OCI-LY1 (cell line): ENCODE data around the gene USP3.

Experiments used
- H2AFZ ChIP-seq: fragments of 200-600 bp; sonication (generic), shearing (Covaris generic); 2 replicates; pipeline ENCODE4 v1.6.0; 2014; ENCODE audit warnings: antibody characterized with exemption, mild to moderate bottlenecking, low read length
- H3F3A ChIP-seq: fragments of 200-600 bp; sonication (generic), shearing (Covaris generic); 2 replicates; pipeline ENCODE4 v1.6.0; 2014; ENCODE audit warnings: mild to moderate bottlenecking, antibody characterized with exemption, low read length, moderate library complexity; ENCODE audit not compliant: insufficient read depth
- H3K27ac ChIP-seq: fragments of 200-600 bp; sonication (generic); 2 replicates; pipeline ENCODE4 v1.5.1; 2014; ENCODE audit warnings: low read length, mixed run types, mild to moderate bottlenecking, low read depth; ENCODE audit not compliant: poor library complexity, severe bottlenecking
- H3K27me3 ChIP-seq: fragments of 200-600 bp; sonication (generic); 2 replicates; pipeline ENCODE4 v1.6.0; 2014; ENCODE audit warnings: antibody characterized with exemption, mild to moderate bottlenecking, low read length, moderate library complexity; ENCODE audit not compliant: insufficient read depth
- H3K36me3 ChIP-seq: fragments of 200-600 bp; sonication (generic); 2 replicates; pipeline ENCODE4 v1.6.1; 2014; ENCODE audit warnings: mild to moderate bottlenecking, antibody characterized with exemption, low read length, moderate library complexity, mixed read lengths; ENCODE audit not compliant: insufficient read depth
- H3K4me1 ChIP-seq: fragments of 200-600 bp; sonication (generic); 2 replicates; pipeline ENCODE4 v1.5.1; 2014; ENCODE audit warnings: mild to moderate bottlenecking, low read length, moderate library complexity; ENCODE audit not compliant: insufficient read depth, severe bottlenecking
- H3K4me2 ChIP-seq: fragments of 200-600 bp; sonication (generic), shearing (Covaris generic); 2 replicates; pipeline ENCODE4 v1.6.1; 2014; ENCODE audit warnings: low read length
- H3K4me3 ChIP-seq: fragments of 200-600 bp; sonication (generic); 2 replicates; pipeline ENCODE4 v1.5.1; 2014; ENCODE audit warnings: low read length, low read depth, mild to moderate bottlenecking, mixed read lengths; ENCODE audit not compliant: poor library complexity, severe bottlenecking
- H3K79me2 ChIP-seq: fragments of 200-600 bp; shearing (Covaris generic); 2 replicates; pipeline ENCODE4 v1.6.1; 2016; ENCODE audit warnings: mixed run types, low read length, mixed read lengths; ENCODE audit not compliant: insufficient read depth
- H3K9ac ChIP-seq: fragments of 200-600 bp; sonication (generic), shearing (Covaris generic); 2 replicates; pipeline ENCODE4 v1.6.1; 2014; ENCODE audit warnings: mild to moderate bottlenecking, low read length, mixed read lengths
- H3K9me2 ChIP-seq: fragments of 200-600 bp; sonication (generic), shearing (Covaris generic); 2 replicates; pipeline ENCODE4 v1.6.1; 2014; ENCODE audit warnings: low read depth, mild to moderate bottlenecking, low read length, mixed read lengths
- H3K9me3 ChIP-seq: fragments of 200-600 bp; shearing (Covaris generic); 2 replicates; pipeline ENCODE4 v1.6.1; 2014; ENCODE audit warnings: low read length, mixed read lengths
- H4K20me1 ChIP-seq: fragments of 200-600 bp; sonication (generic), shearing (Covaris generic); 2 replicates; pipeline ENCODE4 v1.6.0; 2016; ENCODE audit warnings: mild to moderate bottlenecking, low read length; ENCODE audit not compliant: insufficient read depth
- CTCF ChIP-seq: fragments of 200-600 bp; sonication (generic), shearing (Covaris generic); IDR thresholded peaks from 2 replicates; pipeline ENCODE4 v1.5.1; 2017; ENCODE audit warnings: mild to moderate bottlenecking, antibody characterized with exemption, low read length, moderate library complexity, mixed read lengths
- EZH2 ChIP-seq: fragments of 200-600 bp; sonication (generic), shearing (Covaris generic); IDR thresholded peaks from 2 replicates; pipeline ENCODE4 v1.8.0; 2017; ENCODE audit warnings: borderline replicate concordance, mixed run types, mild to moderate bottlenecking, antibody characterized with exemption, low read length, moderate library complexity, mixed read lengths

Gene USP3

GRCh38 chr15:63504979-63505841 is 817 bp downstream of the USP3 start:
- Histone ChIP-seq H3K36me3 (no peaks in the 10 kb centered on the region), H3K4me2 (peak overlapping the region; percentile 95), H3K4me3 (peak overlapping the region; percentile 89), H3K79me2 (peaks cover 51% of the 10 kb centered on the region), H3K9ac (peak overlapping the region; percentile 90), H4K20me1 (no peaks in the 10 kb centered on the region), H3K4me1 (peaks cover 84% of the 10 kb centered on the region), H3K27me3 (no peaks in the 10 kb centered on the region), H2AFZ (no peak overlapping the region), H3K27ac (peak overlapping the region; percentile 83), H3F3A (no peaks in the 10 kb centered on the region), H3K9me3 (no peaks in the 10 kb centered on the region), H3K9me2 (no peaks in the 10 kb centered on the region)
- peak; percentile 22 for TF ChIP-seq CTCF
- no peak for TF ChIP-seq EZH2

GRCh38 chr15:63505842-63506222 is 1.4 kb downstream of the USP3 start:
- Histone ChIP-seq H3K9me2 (no peaks in the 10 kb centered on the region), H3K4me2 (peak overlapping the region; percentile 95), H2AFZ (no peak overlapping the region), H3K9me3 (no peaks in the 10 kb centered on the region), H3K27me3 (no peaks in the 10 kb centered on the region), H4K20me1 (no peaks in the 10 kb centered on the region), H3K79me2 (peaks cover 57% of the 10 kb centered on the region), H3F3A (no peaks in the 10 kb centered on the region), H3K4me1 (peaks cover 84% of the 10 kb centered on the region), H3K36me3 (no peaks in the 10 kb centered on the region), H3K9ac (peak overlapping the region; percentile 90), H3K4me3 (peak overlapping the region; percentile 89), H3K27ac (peak overlapping the region; percentile 83)
- TF ChIP-seq EZH2 = no peak
- TF ChIP-seq CTCF = no peak; the same call in 1 of the 2 replicates

- H3K9me3 ChIP-seq = no peaks in the 10 kb centered on the region
- peak overlapping the region; percentile 83 for H3K27ac ChIP-seq
- no peaks in the 10 kb centered on the region for H3K9me2 ChIP-seq
- peaks cover 84% of the 10 kb centered on the region for H3K4me1 ChIP-seq
- H3K9ac ChIP-seq = peak overlapping the region; percentile 90; the same call in 1 of the 2 replicates
- H3K27me3 ChIP-seq = no peaks in the 10 kb centered on the region
- peaks cover 65% of the 10 kb centered on the region for H3K79me2 ChIP-seq
- 0 out of 2 replicates have a peak, but pooled peaks cover 2% of the 10 kb centered on the region for H4K20me1 ChIP-seq
- TF ChIP-seq EZH2 (no peak), CTCF (no peak; the same call in 1 of the 2 replicates)
- H2AFZ ChIP-seq = no peak overlapping the region
- no peaks in the 10 kb centered on the region for H3K36me3 ChIP-seq
- H3F3A ChIP-seq = no peaks in the 10 kb centered on the region
- peak overlapping the region; percentile 89 for H3K4me3 ChIP-seq
- peak overlapping the region; percentile 95 for H3K4me2 ChIP-seq
Measured at GRCh38 chr15:63506537-63507035, 2.2 kb downstream of the USP3 start.
